ENCODE measurements around the gene ZPR1.
"Not testable (repeated sequence)": the region's sequence is repeated elsewhere in the genome, so short reads cannot be mapped to it uniquely, and the experiment has no call there.

The ZPR1 gene

GRCh38 chr11:116787786-116788486, at the start of gene ZPR1:
Gene ZPR1 (minus strand): TSS chr11:116788023. CDS start chr11:116787990, 33 bp downstream.
- DNase-seq, result peak; percentile 13 to 89 (median 76)

GRCh38 chr11:116836632-116836991, 48.8 kb upstream of the ZPR1 start:
- no peak for DNase-seq

GRCh38 chr11:116835791-116836631, 48.2 kb upstream of the ZPR1 start:
- peak; percentile 37 to 93 (median 78) for DNase-seq

GRCh38 chr11:116835042-116835772, 47.4 kb upstream of the ZPR1 start:
- DNase-seq, result peak in 2 of 56 donors; percentile 43 to 51

GRCh38 chr11:116834535-116835041, 46.8 kb upstream of the ZPR1 start:
- DNase-seq, result not testable (repeated sequence)

GRCh38 chr11:116833816-116834534, 46.2 kb upstream of the ZPR1 start:
- no peak for DNase-seq

GRCh38 chr11:116833491-116833815, 45.6 kb upstream of the ZPR1 start:
- DNase-seq, result no peak

GRCh38 chr11:116832350-116833290, 44.8 kb upstream of the ZPR1 start:
- DNase-seq, result no peak

GRCh38 chr11:116831790-116832349, 44.0 kb upstream of the ZPR1 start:
- no peak for DNase-seq

GRCh38 chr11:116830184-116830912, 42.5 kb upstream of the ZPR1 start:
- DNase-seq, result no peak

- no peak for DNase-seq
Measured at GRCh38 chr11:116829525-116830183, 41.8 kb upstream of the ZPR1 start, which contains the start of gene APOC3. Gene APOC3 (plus strand): TSS chr11:116829907. CDS start chr11:116830583, 676 bp downstream.

- no peak for DNase-seq
Measured at GRCh38 chr11:116828632-116829524, 41.1 kb upstream of the ZPR1 start.

GRCh38 chr11:116827461-116827860, 39.6 kb upstream of the ZPR1 start:
- DNase-seq, result no peak

- no peak for DNase-seq
Measured at GRCh38 chr11:116826751-116827431, 39.1 kb upstream of the ZPR1 start.

GRCh38 chr11:116825854-116826750, 38.3 kb upstream of the ZPR1 start:
- DNase-seq, result no peak

Measured in nucleus accumbens (tissue), 56 donors.